SK-N-SH treated with all-trans-retinoic acid at 6 μM for 48 hours (cell line): ENCODE results near the gene GABBR2.
"Not testable (repeated sequence)": the region's sequence is repeated elsewhere in the genome, so short reads cannot be mapped to it uniquely, and the experiment has no call there.

Experiments
- ZC3H10 ChIP-seq: fragments of 250-450 bp; sonication (Bioruptor Pico); IDR thresholded peaks from 2 replicates; pipeline ENCODE4 v1.5.1; 2021; ENCODE audit warnings: mild to moderate bottlenecking, moderate library complexity
- ZNF70 ChIP-seq: fragments of 450-650 bp; formaldehyde crosslinking; IDR thresholded peaks from 2 replicates; pipeline ENCODE4 v1.5.0; 2020; ENCODE audit warnings: mild to moderate bottlenecking, moderate library complexity

DNA sequence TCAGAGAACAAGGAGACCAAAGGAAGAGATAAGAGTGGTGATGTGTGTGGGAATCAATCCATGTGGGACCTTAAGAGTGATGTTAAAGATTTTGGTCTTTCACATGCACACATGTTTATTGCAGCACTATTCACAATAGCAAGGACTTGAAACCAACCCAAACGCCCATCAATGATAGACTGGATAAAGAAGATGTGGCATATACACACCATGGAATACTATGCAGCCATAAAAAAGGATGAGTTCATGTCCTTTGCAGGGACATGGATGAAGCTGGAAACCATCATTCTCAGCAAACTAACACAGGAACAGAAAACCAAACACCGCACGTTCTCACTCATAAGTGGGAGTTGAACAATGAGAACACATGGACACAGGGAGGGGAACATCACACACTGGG, 53.3 kb downstream of the GABBR2 start:
- not testable (repeated sequence) for TF ChIP-seq ZC3H10, ZNF70
